Spleen (tissue), 11 donors: Measurements from ENCODE around the gene C15orf62. TPM values are rescaled to one million over a fixed set of nuclear protein-coding genes. Genes with fewer than 3 reads are reported as not detected.

Experiments
- DNase-seq: peaks from one replicate; pipeline ENCODE4 v3.0.0-alpha.2; 2020
- H3K27ac ChIP-seq, 8 donors: fragments of 200-600 bp; sonication (generic) in 7 of 8; 1 replicate in 4 of 8; 2 replicates in 4 of 8; pipeline versions ENCODE4 v1.5.0 to v1.8.0; 2016 to 2021; ENCODE audit warnings: inconsistent platforms in 4 of 8, mild to moderate bottlenecking in 4 of 8, moderate library complexity in 1 of 8
- H3K27me3 ChIP-seq, 7 donors: fragments of 200-600 bp; sonication (generic) in 6 of 7; replicated peaks in 1 of 7; 1 replicate in 4 of 7; 2 replicates in 3 of 7; pipeline versions ENCODE4 v1.5.0 to v1.8.0; 2016 to 2021; ENCODE audit warnings: inconsistent platforms in 3 of 7, mild to moderate bottlenecking in 1 of 7
- H3K36me3 ChIP-seq, 6 donors: fragments of 200-600 bp; sonication (generic) in 5 of 6; 1 replicate in 4 of 6; 2 replicates in 2 of 6; pipeline versions ENCODE4 v1.5.0 to v1.8.0; 2016 to 2021; ENCODE audit warnings: inconsistent platforms in 2 of 6
- H3K4me1 ChIP-seq, 6 donors: fragments of 200-600 bp; sonication (generic) in 5 of 6; 1 replicate in 3 of 6; 2 replicates in 3 of 6; pipeline versions ENCODE4 v1.5.0 to v1.8.0; 2016 to 2021; ENCODE audit warnings: inconsistent platforms in 3 of 6
- H3K4me3 ChIP-seq, 8 donors: fragments of 200-600 bp; sonication (generic) in 7 of 8; 1 replicate in 4 of 8; 2 replicates in 4 of 8; pipeline versions ENCODE4 v1.5.0 to v1.8.0; 2016 to 2021; ENCODE audit warnings: inconsistent platforms in 4 of 8, mild to moderate bottlenecking in 4 of 8, moderate library complexity in 2 of 8
- H3K9me3 ChIP-seq, 8 donors: fragments of 200-600 bp; sonication (generic) in 7 of 8; 1 replicate in 4 of 8; 2 replicates in 4 of 8; pipeline versions ENCODE4 v1.5.0 to v1.8.0; 2016 to 2021; ENCODE audit warnings: inconsistent platforms in 4 of 8
- POLR2A ChIP-seq, 3 donors: fragments of 450-650 bp; IDR thresholded peaks; one replicate each; pipeline ENCODE4 v1.5.1; 2017; ENCODE audit warnings: antibody characterized with exemption in 3 of 3, mild to moderate bottlenecking in 1 of 3
- POLR2AphosphoS5 ChIP-seq, 3 donors: sonication (generic); formaldehyde crosslinking; IDR thresholded peaks; one replicate each; pipeline ENCODE4 v1.5.1; 2017; ENCODE audit warnings: antibody characterized with exemption in 3 of 3
- WGBS, 5 donors: extraction: QIAGEN DNeasy Blood & Tissue Kit in 3 of 5; methylation state at CpG; one replicate each; pipeline versions ENCODE4 v1.1.5 to v1.1.7; 2013 to 2018; 5-methylcytosine and 5-hydroxymethylcytosine counted together
- intact Hi-C: fragments of 100-400 bp; cut with DNase I; formaldehyde crosslinking; loops from one replicate; pipeline ENCODE4 v1.15.0; 2023; ENCODE audit warnings: low total_unique reads
- polyA plus RNA-seq, 3 donors: library from polyadenylated mRNA; stranded (reverse); fragments of 200-250 nt; gene quantifications; one replicate each; pipeline ENCODE4 v1.2.1, GENCODE V29; 2013
- total RNA-seq, 7 donors: library from RNA; depleted of rRNA in 3 of 7; stranded (reverse); fragments of >200 nt in 3 of 7; fragmentation: NEBNext Ultra II Directional in 4 of 7; extraction: Animal tissue kit (Norgen Biotek cat#: 25700) in 4 of 7; gene quantifications; one replicate each; pipeline versions ENCODE4 v1.1.0 to v1.2.1, GENCODE V29; 2016 to 2021
- TF ChIP-seq, protein P1 (sequence below), 11 experiments: fragments of 200-600 bp in 7 of 11; fragments of 450-650 bp in 4 of 11; sonication (generic) in 4 of 11; IDR thresholded peaks in 8 of 11; conservative IDR thresholded peaks in 3 of 11; 1 replicate in 7 of 11; 2 replicates in 4 of 11; pipeline versions ENCODE4 v1.4.0 to v1.8.0; 2016 to 2021; ENCODE audit warnings: antibody characterized with exemption in 11 of 11, inconsistent platforms in 4 of 11, mild to moderate bottlenecking in 1 of 11
- donor health status: healthy with polysubstance abuse.
- donor health status: DM: no; HTN: no; CAD: no; lungs with moderate emphysema.
- donor health status: DM: no; HTN: no; CAD: no.
- donor health status: Bipolar disorder and iron deficiency.
- donor health status: healthy.
- donor health status: DM: no; HTN: no; CAD: no.
- donor health status: DM: yes; HTN: yes; CAD: no.

Gene C15orf62
- total and polyA plus RNA-seq, 10 donors, result 0.20 to 0.66 (median 0.38) TPM; not detected in 1

DNA sequence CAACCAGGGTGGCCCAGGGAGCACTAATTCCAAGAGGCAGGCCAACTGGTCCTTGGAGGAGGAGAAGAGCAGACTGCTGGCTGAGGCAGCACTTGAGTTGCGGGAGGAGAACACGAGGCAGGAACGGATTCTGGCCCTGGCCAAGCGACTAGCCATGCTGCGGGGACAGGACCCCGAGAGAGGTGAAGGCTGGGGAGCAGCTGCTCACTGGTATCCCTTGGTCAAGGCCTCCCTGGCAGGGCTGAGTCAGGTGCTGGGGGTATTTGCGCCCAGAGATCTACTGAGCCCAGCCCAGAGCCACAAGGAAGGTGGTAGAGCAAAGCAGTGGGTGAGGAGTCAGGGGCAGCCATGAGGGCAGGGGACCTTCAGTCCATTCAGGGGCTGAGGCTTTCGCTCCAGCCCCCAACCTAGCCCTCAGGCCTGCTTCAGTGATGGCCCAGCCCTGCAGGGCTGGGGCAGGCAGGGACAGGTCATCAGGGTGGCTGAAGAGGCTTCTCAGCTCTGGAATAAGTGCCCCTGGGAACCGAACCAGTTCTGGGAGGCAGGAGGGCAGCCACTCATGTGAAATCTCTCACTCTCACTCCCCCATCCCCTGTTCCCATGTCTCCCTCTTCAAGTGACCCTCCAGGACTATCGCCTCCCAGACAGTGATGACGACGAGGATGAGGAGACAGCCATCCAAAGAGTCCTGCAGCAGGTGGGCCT lies 43.1 kb downstream of the C15orf62 start:
- 94 to 99% (median 96%) methylated on average over 10 to 12 of the region's 12 CpGs for WGBS, 5 donors

DNA sequence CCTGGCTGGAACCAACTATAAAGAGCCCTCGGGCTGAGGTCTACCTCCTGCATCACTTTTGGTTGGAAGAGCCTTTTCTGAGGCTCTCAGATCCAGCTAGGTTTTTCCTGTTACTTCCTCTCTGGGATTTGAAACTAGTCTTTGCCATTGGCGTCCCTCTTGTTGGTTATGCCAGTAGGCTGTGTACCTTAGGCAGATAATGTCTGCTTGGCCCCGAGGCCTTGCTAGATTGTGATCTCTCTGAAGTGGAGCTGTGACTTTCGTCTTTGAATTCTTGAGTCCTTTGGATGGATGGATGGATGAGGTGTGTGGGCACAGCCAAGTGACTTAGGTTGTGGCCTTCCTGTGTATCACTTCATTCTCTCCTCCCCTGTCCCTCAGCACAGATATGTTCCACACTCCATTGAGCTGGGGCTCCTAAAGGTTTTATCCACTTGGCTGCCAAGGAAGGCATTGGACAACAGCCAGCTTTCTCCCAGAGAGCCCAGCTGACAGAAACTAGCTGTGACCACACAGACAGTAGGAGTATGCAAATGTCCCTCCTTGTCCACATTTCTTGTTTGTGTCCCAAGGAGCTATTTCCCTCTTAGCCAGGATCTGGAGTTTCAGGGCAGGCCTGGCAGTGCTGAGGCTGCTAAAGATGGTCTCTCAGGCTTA lies 45.4 kb downstream of the C15orf62 start:
- H3K4me3 ChIP-seq, result no peak overlapping the region
- TF ChIP-seq, protein P1, sequence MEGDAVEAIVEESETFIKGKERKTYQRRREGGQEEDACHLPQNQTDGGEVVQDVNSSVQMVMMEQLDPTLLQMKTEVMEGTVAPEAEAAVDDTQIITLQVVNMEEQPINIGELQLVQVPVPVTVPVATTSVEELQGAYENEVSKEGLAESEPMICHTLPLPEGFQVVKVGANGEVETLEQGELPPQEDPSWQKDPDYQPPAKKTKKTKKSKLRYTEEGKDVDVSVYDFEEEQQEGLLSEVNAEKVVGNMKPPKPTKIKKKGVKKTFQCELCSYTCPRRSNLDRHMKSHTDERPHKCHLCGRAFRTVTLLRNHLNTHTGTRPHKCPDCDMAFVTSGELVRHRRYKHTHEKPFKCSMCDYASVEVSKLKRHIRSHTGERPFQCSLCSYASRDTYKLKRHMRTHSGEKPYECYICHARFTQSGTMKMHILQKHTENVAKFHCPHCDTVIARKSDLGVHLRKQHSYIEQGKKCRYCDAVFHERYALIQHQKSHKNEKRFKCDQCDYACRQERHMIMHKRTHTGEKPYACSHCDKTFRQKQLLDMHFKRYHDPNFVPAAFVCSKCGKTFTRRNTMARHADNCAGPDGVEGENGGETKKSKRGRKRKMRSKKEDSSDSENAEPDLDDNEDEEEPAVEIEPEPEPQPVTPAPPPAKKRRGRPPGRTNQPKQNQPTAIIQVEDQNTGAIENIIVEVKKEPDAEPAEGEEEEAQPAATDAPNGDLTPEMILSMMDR (IDR thresholded peaks at IDR 0.05 in 8 of 11, conservative IDR thresholded peaks at IDR 0.05 in 3 of 11), result no peak
- no peak for TF ChIP-seq POLR2A (IDR thresholded peaks at IDR 0.05)
- TF ChIP-seq POLR2AphosphoS5 (IDR thresholded peaks at IDR 0.05), result no peak
- H3K4me1 ChIP-seq, result no peaks in the 10 kb centered on the region
- no peaks in the 10 kb centered on the region for H3K27me3 ChIP-seq
- peaks cover 0 to 60% (median 31%) of the 10 kb centered on the region in 6 donors for H3K36me3 ChIP-seq
- intact Hi-C loops, result no loop called here
- H3K9me3 ChIP-seq, result no peaks in the 10 kb centered on the region
- no peak for DNase-seq
- 88 to 96% (median 91%) methylated on average over 4 of the region's 4 CpGs for WGBS, 5 donors
- H3K27ac ChIP-seq, result peak overlapping the region in 4 of 8 donors; percentile 31 to 52 (median 42)

More for the DNA sequence above, 43.1 kb downstream of the C15orf62 start:
- H3K27ac ChIP-seq, result no peak overlapping the region
- peaks cover 0 to 72% (median 31%) of the 10 kb centered on the region in 6 donors for H3K36me3 ChIP-seq
- H3K4me1 ChIP-seq, result peaks cover 3 to 17% (median 13%) of the 10 kb centered on the region in 6 donors
- H3K9me3 ChIP-seq, result no peaks in the 10 kb centered on the region
- intact Hi-C loops, result no loop called here
- TF ChIP-seq POLR2AphosphoS5 (IDR thresholded peaks at IDR 0.05) (no peak), POLR2A (IDR thresholded peaks at IDR 0.05) (no peak)
- TF ChIP-seq, protein P1 (IDR thresholded peaks at IDR 0.05 in 8 of 11, conservative IDR thresholded peaks at IDR 0.05 in 3 of 11), result no peak
- no peaks in the 10 kb centered on the region for H3K27me3 ChIP-seq
- no peak overlapping the region for H3K4me3 ChIP-seq
- no peak for DNase-seq

DNA sequence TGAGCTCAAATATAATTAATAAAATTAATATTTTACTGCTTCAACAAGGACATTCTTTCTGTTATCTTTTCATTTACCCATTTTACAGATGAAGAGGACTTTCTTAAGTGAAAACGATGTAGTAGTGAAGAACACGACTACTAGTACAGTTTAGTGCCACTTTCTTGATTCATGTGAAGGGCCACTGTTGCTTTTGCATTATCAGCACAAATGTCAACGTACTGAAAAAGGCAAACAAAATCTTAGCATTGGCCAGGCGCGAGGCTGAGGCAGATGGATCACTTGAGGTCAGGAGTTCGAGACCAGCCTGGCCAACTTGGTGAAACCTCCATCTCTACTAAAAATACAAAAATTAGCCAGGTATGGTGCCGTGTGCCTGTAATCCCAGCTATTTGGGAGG lies 49.3 kb downstream of the C15orf62 start:
- TF ChIP-seq, protein P1 (IDR thresholded peaks at IDR 0.05 in 8 of 11, conservative IDR thresholded peaks at IDR 0.05 in 3 of 11), result no peak
- TF ChIP-seq POLR2AphosphoS5 (IDR thresholded peaks at IDR 0.05) (no peak), POLR2A (IDR thresholded peaks at IDR 0.05) (no peak)
- H3K4me3 ChIP-seq, result no peak overlapping the region
- no peaks in the 10 kb centered on the region for H3K9me3 ChIP-seq
- intact Hi-C loops, result no loop called here
- 82 to 88% (median 87%) methylated on average over 7 of the region's 7 CpGs for WGBS, 5 donors
- no peaks in the 10 kb centered on the region for H3K4me1 ChIP-seq
- no peaks in the 10 kb centered on the region for H3K27me3 ChIP-seq
- H3K36me3 ChIP-seq, result peaks cover 0 to 22% (median 12%) of the 10 kb centered on the region in 6 donors
- no peak for DNase-seq
- H3K27ac ChIP-seq, result no peak overlapping the region

DNA sequence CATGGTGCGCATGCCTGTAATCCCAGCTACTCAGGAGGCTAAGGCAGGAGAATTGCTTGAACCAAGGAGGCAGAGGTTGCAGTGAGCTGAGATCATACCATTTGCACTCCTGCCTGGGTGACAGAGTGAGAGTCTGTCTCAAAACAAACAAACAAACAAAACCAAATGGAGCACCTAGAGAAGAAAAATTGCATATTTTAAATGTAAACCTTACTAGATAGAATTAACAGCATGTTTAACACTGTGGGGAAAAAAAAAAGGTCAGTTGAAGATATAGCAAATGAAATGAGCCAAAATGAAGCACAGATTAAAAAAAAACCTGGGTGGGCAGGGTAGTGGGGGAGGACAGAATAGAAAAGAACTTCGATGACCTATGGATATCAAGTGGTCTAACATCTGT lies 51.4 kb downstream of the C15orf62 start:
- H3K9me3 ChIP-seq, result no peaks in the 10 kb centered on the region
- WGBS, 5 donors, result 86 to 94% (median 89%) methylated on average over 2 of the region's 2 CpGs

More for the DNA sequence above, 51.4 kb downstream of the C15orf62 start:
- no peak overlapping the region for H3K27ac ChIP-seq
- no peak for DNase-seq
- no peak overlapping the region for H3K4me3 ChIP-seq
- no peaks in the 10 kb centered on the region for H3K4me1 ChIP-seq
- peaks cover 0 to under 1% (median 0%) of the 10 kb centered on the region in 6 donors for H3K36me3 ChIP-seq
- TF ChIP-seq POLR2A (IDR thresholded peaks at IDR 0.05), result no peak
- TF ChIP-seq, protein P1 (IDR thresholded peaks at IDR 0.05 in 8 of 11, conservative IDR thresholded peaks at IDR 0.05 in 3 of 11), result no peak
- TF ChIP-seq POLR2AphosphoS5 (IDR thresholded peaks at IDR 0.05), result no peak
- no peaks in the 10 kb centered on the region for H3K27me3 ChIP-seq
- intact Hi-C loops, result no loop called here
